GM23248 (cell line): ENCODE data around the gene ADAMTS9. TPM values are rescaled to one million over a fixed set of nuclear protein-coding genes. Genes with fewer than 3 reads are reported as not detected.

Experiments
- DNase-seq: peaks from one replicate; pipeline ENCODE4 v3.0.0-alpha.2; 2015
- H2AFZ ChIP-seq: fragments of 200-600 bp; sonication (generic); 2 replicates; pipeline ENCODE4 v1.6.1; 2016; ENCODE audit warnings: antibody characterized with exemption
- H3F3A ChIP-seq: fragments of 200-600 bp; sonication (generic); 2 replicates; pipeline ENCODE4 v1.6.1; 2016; ENCODE audit warnings: mild to moderate bottlenecking, antibody characterized with exemption, mixed run types; ENCODE audit not compliant: insufficient read depth
- H3K27ac ChIP-seq: fragments of 200-600 bp; sonication (generic); 2 replicates; pipeline ENCODE4 v1.5.1; 2016; ENCODE audit warnings: mild to moderate bottlenecking
- H3K27me3 ChIP-seq: fragments of 200-600 bp; sonication (generic); replicated peaks from 2 replicates; pipeline ENCODE4 v1.6.1; 2016; ENCODE audit warnings: mild to moderate bottlenecking; ENCODE audit not compliant: insufficient read depth
- H3K36me3 ChIP-seq: fragments of 200-600 bp; sonication (generic); 2 replicates; pipeline ENCODE4 v1.6.1; 2016; ENCODE audit warnings: low read depth, mild to moderate bottlenecking
- H3K4me1 ChIP-seq: fragments of 200-600 bp; sonication (generic); 2 replicates; pipeline ENCODE4 v1.6.1; 2016; ENCODE audit warnings: mild to moderate bottlenecking; ENCODE audit not compliant: insufficient read depth
- H3K4me2 ChIP-seq: fragments of 200-600 bp; sonication (generic); one replicate; pipeline ENCODE4 v1.6.1; 2016; ENCODE audit warnings: mild to moderate bottlenecking; ENCODE audit not compliant: unreplicated experiment
- H3K4me3 ChIP-seq: fragments of 200-600 bp; sonication (generic); 2 replicates; pipeline ENCODE4 v1.5.1; 2016; ENCODE audit warnings: mild to moderate bottlenecking
- H3K79me2 ChIP-seq: fragments of 200-600 bp; sonication (generic); 2 replicates; pipeline ENCODE4 v1.6.1; 2016; ENCODE audit warnings: mild to moderate bottlenecking; ENCODE audit not compliant: insufficient read depth
- H3K9ac ChIP-seq: fragments of 200-600 bp; sonication (generic); 2 replicates; pipeline ENCODE4 v1.6.1; 2016; ENCODE audit warnings: mild to moderate bottlenecking
- H3K9me2 ChIP-seq: fragments of 200-600 bp; sonication (generic); 2 replicates; pipeline ENCODE4 v1.6.1; 2016; ENCODE audit warnings: mixed run types, mild to moderate bottlenecking, moderate library complexity; ENCODE audit not compliant: insufficient read depth
- H3K9me3 ChIP-seq: fragments of 200-600 bp; sonication (generic); one replicate; pipeline ENCODE4 v1.6.1; 2017; ENCODE audit warnings: low read depth
- H4K20me1 ChIP-seq: fragments of 200-600 bp; sonication (generic); 2 replicates; pipeline ENCODE4 v1.6.0; 2016; ENCODE audit not compliant: insufficient read depth
- EZH2 ChIP-seq: fragments of 200-600 bp; sonication (generic); IDR thresholded peaks from 2 replicates; pipeline ENCODE4 v1.6.1; 2018; ENCODE audit warnings: antibody characterized with exemption, mild to moderate bottlenecking; ENCODE audit not compliant: insufficient read depth, poor library complexity, severe bottlenecking
- EZH2phosphoT487 ChIP-seq: fragments of 200-600 bp; sonication (generic); IDR thresholded peaks from 2 replicates; pipeline ENCODE4 v1.6.1; 2018; ENCODE audit warnings: antibody characterized with exemption, moderate library complexity, mild to moderate bottlenecking, low read depth; ENCODE audit not compliant: insufficient read depth
- WGBS, 2 experiments: methylation state at CpG; one replicate each; pipeline ENCODE4 v1.1.6; 2015 to 2017; ENCODE audit warnings: low lambda C conversion rate in 2 of 2, low coverage in 1 of 2; ENCODE audit errors: missing lambda C conversion rate in 2 of 2; 5-methylcytosine and 5-hydroxymethylcytosine counted together
- in situ Hi-C: fragments of 300-500 bp; cut with MboI; formaldehyde crosslinking; loops from 2 replicates; pipeline ENCODE4 v1.15.0; 2020
- polyA plus RNA-seq: library from polyadenylated mRNA; unstranded; fragments of >200 nt; fragmentation: Nextera tagmentation; extraction: Ambion mirVana; gene quantifications from 2 replicates; pipeline ENCODE4 v1.2.1, GENCODE V29; 2016
- total RNA-seq: library from RNA; depleted of rRNA; stranded (reverse); fragments of >200 nt; shearing (Covaris generic); gene quantifications from 2 replicates; pipeline ENCODE4 v1.2.3, GENCODE V29; 2014

The ADAMTS9 gene
- total and polyA plus RNA-seq, 2 experiments from 2014 or later: 0.75 to 1.5 TPM

GRCh38 chr3:64490180-64490724, 197.5 kb downstream of the ADAMTS9 start:
- H3K4me1 ChIP-seq: no peaks in the 10 kb centered on the region
- WGBS, 2 experiments: 77 to 82% methylated on average over 6 of the region's 6 CpGs
- no peaks in the 10 kb centered on the region for H3K9me3 ChIP-seq
- no peak overlapping the region for H2AFZ ChIP-seq
- no peaks in the 10 kb centered on the region for H3K36me3 ChIP-seq
- DNase-seq: no peak
- H3K79me2 ChIP-seq: no peaks in the 10 kb centered on the region
- in situ Hi-C loops: no loop called here
- no peaks in the 10 kb centered on the region for H4K20me1 ChIP-seq
- TF ChIP-seq EZH2phosphoT487 (no peak), EZH2 (no peak)
- H3K27ac ChIP-seq: no peak overlapping the region
- H3K27me3 ChIP-seq: peaks cover 35% of the 10 kb centered on the region
- no peaks in the 10 kb centered on the region for H3F3A ChIP-seq
- H3K4me2 ChIP-seq: no peak overlapping the region
- H3K9me2 ChIP-seq: no peaks in the 10 kb centered on the region
- H3K4me3 ChIP-seq: no peak overlapping the region
- H3K9ac ChIP-seq: no peak overlapping the region

GRCh38 chr3:64489361-64490044, 198.3 kb downstream of the ADAMTS9 start:
- Histone ChIP-seq H3K27ac (no peak overlapping the region), H3K9ac (no peak overlapping the region), H3K4me3 (no peak overlapping the region), H3K36me3 (no peaks in the 10 kb centered on the region), H3K9me2 (no peaks in the 10 kb centered on the region), H3K27me3 (peaks cover 32% of the 10 kb centered on the region), H3K79me2 (no peaks in the 10 kb centered on the region), H3F3A (no peaks in the 10 kb centered on the region), H3K9me3 (no peaks in the 10 kb centered on the region), H3K4me2 (no peak overlapping the region), H4K20me1 (no peaks in the 10 kb centered on the region), H3K4me1 (no peaks in the 10 kb centered on the region), H2AFZ (no peak overlapping the region)
- WGBS, 2 experiments: 66% methylated on average over 22 to 23 of the region's 23 CpGs
- TF ChIP-seq EZH2phosphoT487: no peak
- TF ChIP-seq EZH2: no peak
- in situ Hi-C loops: no loop called here
- no peak for DNase-seq

- Histone ChIP-seq H3K4me1 (no peaks in the 10 kb centered on the region), H4K20me1 (no peaks in the 10 kb centered on the region), H3K9me2 (no peaks in the 10 kb centered on the region), H3F3A (no peaks in the 10 kb centered on the region), H3K36me3 (no peaks in the 10 kb centered on the region), H3K9me3 (no peaks in the 10 kb centered on the region), H3K9ac (no peak overlapping the region), H3K4me3 (no peak overlapping the region), H3K4me2 (no peak overlapping the region), H3K79me2 (no peaks in the 10 kb centered on the region), H3K27me3 (peaks cover 26% of the 10 kb centered on the region), H3K27ac (no peak overlapping the region), H2AFZ (no peak overlapping the region)
- no peak for DNase-seq
- in situ Hi-C loops: no loop called here
- 50 to 52% methylated on average over 5 of the region's 5 CpGs for WGBS, 2 experiments
- no peak for TF ChIP-seq EZH2phosphoT487
- no peak for TF ChIP-seq EZH2
Observed at GRCh38 chr3:64488939-64489338, 198.9 kb downstream of the ADAMTS9 start.

- H3K36me3 ChIP-seq: no peaks in the 10 kb centered on the region
- in situ Hi-C loops: loop anchor here (5.0 kb wide), 1 partner anchor 452 kb away; no protein-coding TSS in a partner anchor
- H3K79me2 ChIP-seq: no peaks in the 10 kb centered on the region
- TF ChIP-seq EZH2 (no peak), EZH2phosphoT487 (no peak)
- no peak overlapping the region for H3K9ac ChIP-seq
- H3K27me3 ChIP-seq: no peaks in the 10 kb centered on the region
- H3K4me3 ChIP-seq: no peak overlapping the region
- no peaks in the 10 kb centered on the region for H4K20me1 ChIP-seq
- no peaks in the 10 kb centered on the region for H3K4me1 ChIP-seq
- no peak overlapping the region for H3K27ac ChIP-seq
- H3F3A ChIP-seq: no peaks in the 10 kb centered on the region
- H3K4me2 ChIP-seq: no peak overlapping the region
- H2AFZ ChIP-seq: no peak overlapping the region
- DNase-seq: peak; percentile 85
- WGBS, 2 experiments: 15 to 18% methylated on average over 4 of the region's 4 CpGs
- H3K9me3 ChIP-seq: no peaks in the 10 kb centered on the region
- H3K9me2 ChIP-seq: no peaks in the 10 kb centered on the region
Observed at GRCh38 chr3:64484289-64484992, 203.4 kb downstream of the ADAMTS9 start.
